Measurements from ENCODE around the gene MVK.

MVK gene

GRCh38 chr12:109635717-109636116, 62.1 kb downstream of the MVK start:
- DNase-seq, result no peak

DNA sequence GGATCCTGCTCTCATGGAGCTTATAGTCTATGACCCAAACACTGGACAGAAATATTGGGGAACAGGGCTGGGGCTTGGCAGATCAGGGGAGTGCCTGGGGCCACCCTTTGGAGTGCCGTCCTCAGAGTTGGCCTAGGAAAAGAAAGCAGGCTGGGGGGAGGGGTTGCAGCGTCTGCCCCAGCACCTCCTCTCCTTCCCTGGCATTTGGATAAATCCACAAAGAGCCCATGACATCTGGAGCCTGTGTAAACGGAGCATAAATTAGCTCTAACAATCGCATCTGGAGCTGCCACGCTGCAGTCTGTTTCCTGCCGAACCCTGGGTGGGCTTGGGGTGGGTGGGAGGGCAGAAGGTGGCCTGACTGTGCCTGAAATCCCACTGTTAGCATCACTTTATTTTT, 63.8 kb downstream of the MVK start:
- no peak for DNase-seq

DNA sequence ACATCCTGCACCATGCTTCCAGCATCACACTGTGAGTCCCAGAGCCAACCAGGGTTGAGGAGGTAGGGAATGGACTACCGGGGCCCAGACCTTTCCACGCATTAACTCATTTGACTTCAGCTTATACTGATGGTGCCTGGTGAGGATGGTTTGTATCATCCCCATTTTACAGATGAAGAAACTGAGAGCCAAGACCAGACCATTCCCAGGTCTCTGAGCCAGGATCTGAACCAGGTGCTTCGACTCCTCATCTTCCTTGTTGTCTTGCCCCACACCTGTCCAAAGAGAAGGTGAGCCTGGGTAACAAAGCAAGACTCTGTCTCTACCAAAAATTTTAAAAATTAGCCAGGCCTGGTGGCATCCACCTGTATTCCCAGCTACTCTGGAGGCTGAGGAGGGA, 64.4 kb downstream of the MVK start:
- no peak for DNase-seq

DNA sequence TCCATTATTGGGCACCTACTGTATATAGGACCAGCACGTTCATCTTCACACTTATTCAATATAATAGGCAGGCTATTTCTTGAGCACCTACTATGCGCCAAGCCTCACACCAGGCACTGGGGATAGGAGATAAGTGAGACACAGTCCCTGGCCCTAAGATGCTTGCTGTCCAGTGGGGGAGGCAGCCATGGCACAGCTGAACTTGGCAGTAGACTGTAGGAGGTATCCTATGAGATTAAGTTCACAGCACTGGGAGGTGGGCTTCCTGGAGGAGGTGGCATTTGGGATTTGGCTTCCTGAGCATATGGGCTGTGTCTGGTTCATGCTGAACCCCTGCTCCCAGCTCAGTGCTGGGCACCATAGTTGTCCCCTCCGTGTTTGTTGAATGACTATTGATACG, 65.1 kb downstream of the MVK start:
- no peak for DNase-seq

- no peak for DNase-seq
Observed at GRCh38 chr12:109639151-109639872, 65.7 kb downstream of the MVK start.

- no peak for DNase-seq
Observed at GRCh38 chr12:109640961-109641360, 67.4 kb downstream of the MVK start.

DNA sequence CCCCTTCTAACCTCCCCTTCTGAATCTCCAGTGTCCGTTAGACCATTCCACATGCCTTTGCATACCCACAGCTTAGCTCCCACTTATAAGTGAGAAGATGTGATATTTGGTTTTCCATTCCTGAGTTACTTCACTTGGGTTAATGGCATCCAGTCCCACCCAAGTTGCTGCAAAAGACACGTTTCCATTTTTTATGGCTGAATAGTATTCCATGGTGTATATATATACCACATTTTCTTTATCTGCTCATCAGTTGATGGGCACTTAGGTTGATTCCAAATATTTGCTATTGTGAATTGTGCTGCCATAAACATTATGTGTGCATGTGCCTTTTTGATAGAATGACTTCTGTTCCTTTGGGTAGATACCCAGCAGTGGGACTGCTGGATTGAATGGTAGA, 67.8 kb downstream of the MVK start:
- DNase-seq, result no peak

DNA sequence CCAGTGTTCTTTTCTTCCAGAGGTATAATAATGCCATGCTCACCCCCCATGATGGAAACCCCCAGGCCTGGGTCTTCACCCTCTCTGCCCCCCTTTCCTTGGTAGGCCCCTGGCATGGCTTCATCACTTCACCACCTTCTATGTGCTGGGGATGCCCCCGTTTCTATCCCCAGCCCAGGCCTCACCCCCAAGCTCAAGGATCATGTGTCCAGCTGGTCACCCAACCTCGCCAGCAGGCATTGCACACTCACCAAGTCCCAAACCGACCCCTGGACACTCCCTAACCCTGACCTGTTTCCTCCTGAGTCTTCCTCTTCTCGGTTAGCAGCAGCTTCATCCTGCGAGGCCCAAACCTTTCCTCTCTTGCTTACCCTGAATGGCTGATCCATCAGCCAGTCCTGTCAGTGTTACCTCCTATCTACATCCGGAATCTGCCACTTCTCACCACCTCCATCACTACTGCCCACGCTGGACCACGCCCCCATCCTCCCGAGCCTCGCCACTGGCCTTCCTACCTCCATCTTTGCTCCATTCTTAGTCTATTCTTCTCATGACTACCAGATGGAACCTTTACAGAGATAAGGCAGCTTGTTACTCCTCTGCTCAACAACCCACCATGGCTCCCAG, 69.0 kb downstream of the MVK start:
- no peak for DNase-seq

DNA sequence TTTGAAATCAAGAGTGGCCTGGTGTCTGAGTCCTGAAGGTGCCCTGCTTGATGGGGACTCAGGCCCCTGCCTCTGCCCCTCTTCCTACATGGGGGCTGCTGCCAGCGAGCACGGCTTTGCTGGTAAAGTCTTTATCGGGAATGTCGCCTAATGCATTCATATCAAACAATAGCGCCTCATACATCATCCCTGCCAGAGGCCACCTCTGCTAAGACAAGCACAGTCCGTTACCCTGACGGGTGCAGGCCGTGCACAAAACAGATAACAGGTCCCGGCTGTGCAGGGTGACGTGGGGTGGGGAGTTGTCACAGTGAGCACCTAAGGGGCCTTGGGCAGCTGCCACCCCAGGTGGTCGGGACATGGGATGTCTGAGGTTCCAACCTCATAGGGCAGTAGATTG, 71.6 kb downstream of the MVK start:
- DNase-seq, result no peak

- no peak for DNase-seq
Observed at GRCh38 chr12:109645708-109646107, 72.1 kb downstream of the MVK start.
